Measurements from ENCODE around the gene TNS3.
"Not testable (repeated sequence)": the region's sequence is repeated elsewhere in the genome, so short reads cannot be mapped to it uniquely, and the experiment has no call there.

DNA sequence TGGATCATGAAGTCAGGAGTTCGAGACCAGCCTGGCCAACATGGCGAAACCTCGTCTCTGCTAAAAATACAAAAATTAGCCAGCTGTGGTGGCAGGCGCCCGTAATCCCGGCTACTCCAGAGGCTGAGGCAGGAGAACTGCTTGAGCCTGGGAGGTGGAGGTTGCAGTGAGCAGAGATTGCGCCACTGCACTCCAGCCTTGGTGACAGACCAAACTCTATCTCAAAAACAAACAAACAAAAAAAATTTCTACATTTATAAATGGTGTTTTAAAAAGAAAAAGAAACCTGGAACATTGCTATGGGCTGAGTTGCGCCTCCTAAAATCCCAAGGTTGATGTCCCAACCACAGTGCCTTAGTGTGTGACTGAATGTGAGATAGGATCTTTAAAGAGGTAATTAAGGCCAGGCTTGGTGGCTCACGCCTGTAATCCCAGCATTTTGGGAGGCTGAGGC is 24.7 kb upstream of the TNS3 start:
- not testable (repeated sequence) for TF ChIP-seq POLR2A, YY1 (IDR thresholded peaks at IDR 0.05; ENCODE audit: low read depth, low read length)
- TF ChIP-seq, protein P1, sequence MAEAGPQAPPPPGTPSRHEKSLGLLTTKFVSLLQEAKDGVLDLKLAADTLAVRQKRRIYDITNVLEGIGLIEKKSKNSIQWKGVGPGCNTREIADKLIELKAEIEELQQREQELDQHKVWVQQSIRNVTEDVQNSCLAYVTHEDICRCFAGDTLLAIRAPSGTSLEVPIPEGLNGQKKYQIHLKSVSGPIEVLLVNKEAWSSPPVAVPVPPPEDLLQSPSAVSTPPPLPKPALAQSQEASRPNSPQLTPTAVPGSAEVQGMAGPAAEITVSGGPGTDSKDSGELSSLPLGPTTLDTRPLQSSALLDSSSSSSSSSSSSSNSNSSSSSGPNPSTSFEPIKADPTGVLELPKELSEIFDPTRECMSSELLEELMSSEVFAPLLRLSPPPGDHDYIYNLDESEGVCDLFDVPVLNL (IDR thresholded peaks at IDR 0.05; ENCODE audit: low read depth, low read length): not testable (repeated sequence)
- TF ChIP-seq, protein P2, sequence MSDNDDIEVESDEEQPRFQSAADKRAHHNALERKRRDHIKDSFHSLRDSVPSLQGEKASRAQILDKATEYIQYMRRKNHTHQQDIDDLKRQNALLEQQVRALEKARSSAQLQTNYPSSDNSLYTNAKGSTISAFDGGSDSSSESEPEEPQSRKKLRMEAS (IDR thresholded peaks at IDR 0.05; ENCODE audit: low read depth, low read length): not testable (repeated sequence)
- TF ChIP-seq, protein P3, sequence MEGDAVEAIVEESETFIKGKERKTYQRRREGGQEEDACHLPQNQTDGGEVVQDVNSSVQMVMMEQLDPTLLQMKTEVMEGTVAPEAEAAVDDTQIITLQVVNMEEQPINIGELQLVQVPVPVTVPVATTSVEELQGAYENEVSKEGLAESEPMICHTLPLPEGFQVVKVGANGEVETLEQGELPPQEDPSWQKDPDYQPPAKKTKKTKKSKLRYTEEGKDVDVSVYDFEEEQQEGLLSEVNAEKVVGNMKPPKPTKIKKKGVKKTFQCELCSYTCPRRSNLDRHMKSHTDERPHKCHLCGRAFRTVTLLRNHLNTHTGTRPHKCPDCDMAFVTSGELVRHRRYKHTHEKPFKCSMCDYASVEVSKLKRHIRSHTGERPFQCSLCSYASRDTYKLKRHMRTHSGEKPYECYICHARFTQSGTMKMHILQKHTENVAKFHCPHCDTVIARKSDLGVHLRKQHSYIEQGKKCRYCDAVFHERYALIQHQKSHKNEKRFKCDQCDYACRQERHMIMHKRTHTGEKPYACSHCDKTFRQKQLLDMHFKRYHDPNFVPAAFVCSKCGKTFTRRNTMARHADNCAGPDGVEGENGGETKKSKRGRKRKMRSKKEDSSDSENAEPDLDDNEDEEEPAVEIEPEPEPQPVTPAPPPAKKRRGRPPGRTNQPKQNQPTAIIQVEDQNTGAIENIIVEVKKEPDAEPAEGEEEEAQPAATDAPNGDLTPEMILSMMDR (IDR thresholded peaks at IDR 0.05 in 2 of 3, conservative IDR thresholded peaks at IDR 0.05 in 1 of 3; ENCODE audit: control insufficient read depth in 2 of 3, extremely low read depth in 1 of 3, insufficient read depth in 1 of 3, low read depth in 3 of 3, low read length in 3 of 3): not testable (repeated sequence)
- TF ChIP-seq, protein P4, sequence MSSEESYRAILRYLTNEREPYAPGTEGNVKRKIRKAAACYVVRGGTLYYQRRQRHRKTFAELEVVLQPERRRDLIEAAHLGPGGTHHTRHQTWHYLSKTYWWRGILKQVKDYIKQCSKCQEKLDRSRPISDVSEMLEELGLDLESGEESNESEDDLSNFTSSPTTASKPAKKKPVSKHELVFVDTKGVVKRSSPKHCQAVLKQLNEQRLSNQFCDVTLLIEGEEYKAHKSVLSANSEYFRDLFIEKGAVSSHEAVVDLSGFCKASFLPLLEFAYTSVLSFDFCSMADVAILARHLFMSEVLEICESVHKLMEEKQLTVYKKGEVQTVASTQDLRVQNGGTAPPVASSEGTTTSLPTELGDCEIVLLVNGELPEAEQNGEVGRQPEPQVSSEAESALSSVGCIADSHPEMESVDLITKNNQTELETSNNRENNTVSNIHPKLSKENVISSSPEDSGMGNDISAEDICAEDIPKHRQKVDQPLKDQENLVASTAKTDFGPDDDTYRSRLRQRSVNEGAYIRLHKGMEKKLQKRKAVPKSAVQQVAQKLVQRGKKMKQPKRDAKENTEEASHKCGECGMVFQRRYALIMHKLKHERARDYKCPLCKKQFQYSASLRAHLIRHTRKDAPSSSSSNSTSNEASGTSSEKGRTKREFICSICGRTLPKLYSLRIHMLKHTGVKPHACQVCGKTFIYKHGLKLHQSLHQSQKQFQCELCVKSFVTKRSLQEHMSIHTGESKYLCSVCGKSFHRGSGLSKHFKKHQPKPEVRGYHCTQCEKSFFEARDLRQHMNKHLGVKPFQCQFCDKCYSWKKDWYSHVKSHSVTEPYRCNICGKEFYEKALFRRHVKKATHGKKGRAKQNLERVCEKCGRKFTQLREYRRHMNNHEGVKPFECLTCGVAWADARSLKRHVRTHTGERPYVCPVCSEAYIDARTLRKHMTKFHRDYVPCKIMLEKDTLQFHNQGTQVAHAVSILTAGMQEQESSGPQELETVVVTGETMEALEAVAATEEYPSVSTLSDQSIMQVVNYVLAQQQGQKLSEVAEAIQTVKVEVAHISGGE (CRISPR knock-in tag; IDR thresholded peaks at IDR 0.05): not testable (repeated sequence)
- TF ChIP-seq, protein P5, sequence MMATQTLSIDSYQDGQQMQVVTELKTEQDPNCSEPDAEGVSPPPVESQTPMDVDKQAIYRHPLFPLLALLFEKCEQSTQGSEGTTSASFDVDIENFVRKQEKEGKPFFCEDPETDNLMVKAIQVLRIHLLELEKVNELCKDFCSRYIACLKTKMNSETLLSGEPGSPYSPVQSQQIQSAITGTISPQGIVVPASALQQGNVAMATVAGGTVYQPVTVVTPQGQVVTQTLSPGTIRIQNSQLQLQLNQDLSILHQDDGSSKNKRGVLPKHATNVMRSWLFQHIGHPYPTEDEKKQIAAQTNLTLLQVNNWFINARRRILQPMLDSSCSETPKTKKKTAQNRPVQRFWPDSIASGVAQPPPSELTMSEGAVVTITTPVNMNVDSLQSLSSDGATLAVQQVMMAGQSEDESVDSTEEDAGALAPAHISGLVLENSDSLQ (IDR thresholded peaks at IDR 0.05): not testable (repeated sequence)
- TF ChIP-seq, protein P6, sequence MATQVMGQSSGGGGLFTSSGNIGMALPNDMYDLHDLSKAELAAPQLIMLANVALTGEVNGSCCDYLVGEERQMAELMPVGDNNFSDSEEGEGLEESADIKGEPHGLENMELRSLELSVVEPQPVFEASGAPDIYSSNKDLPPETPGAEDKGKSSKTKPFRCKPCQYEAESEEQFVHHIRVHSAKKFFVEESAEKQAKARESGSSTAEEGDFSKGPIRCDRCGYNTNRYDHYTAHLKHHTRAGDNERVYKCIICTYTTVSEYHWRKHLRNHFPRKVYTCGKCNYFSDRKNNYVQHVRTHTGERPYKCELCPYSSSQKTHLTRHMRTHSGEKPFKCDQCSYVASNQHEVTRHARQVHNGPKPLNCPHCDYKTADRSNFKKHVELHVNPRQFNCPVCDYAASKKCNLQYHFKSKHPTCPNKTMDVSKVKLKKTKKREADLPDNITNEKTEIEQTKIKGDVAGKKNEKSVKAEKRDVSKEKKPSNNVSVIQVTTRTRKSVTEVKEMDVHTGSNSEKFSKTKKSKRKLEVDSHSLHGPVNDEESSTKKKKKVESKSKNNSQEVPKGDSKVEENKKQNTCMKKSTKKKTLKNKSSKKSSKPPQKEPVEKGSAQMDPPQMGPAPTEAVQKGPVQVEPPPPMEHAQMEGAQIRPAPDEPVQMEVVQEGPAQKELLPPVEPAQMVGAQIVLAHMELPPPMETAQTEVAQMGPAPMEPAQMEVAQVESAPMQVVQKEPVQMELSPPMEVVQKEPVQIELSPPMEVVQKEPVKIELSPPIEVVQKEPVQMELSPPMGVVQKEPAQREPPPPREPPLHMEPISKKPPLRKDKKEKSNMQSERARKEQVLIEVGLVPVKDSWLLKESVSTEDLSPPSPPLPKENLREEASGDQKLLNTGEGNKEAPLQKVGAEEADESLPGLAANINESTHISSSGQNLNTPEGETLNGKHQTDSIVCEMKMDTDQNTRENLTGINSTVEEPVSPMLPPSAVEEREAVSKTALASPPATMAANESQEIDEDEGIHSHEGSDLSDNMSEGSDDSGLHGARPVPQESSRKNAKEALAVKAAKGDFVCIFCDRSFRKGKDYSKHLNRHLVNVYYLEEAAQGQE (IDR thresholded peaks at IDR 0.05; ENCODE audit: low read depth, low read length): not testable (repeated sequence)
- TF ChIP-seq, protein P7, sequence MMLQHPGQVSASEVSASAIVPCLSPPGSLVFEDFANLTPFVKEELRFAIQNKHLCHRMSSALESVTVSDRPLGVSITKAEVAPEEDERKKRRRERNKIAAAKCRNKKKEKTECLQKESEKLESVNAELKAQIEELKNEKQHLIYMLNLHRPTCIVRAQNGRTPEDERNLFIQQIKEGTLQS (IDR thresholded peaks at IDR 0.05; ENCODE audit: borderline replicate concordance, extremely low read depth, low read depth, low read length): not testable (repeated sequence)

All from GM12878 (cell line).